Suppressor macrophage treated with lipopolysaccharide for 4 hours (primary cell): Measurements from ENCODE around the gene OR1F1.
A peak's percentile ranks its signal among the peaks of the same experiment; 100 is the strongest.
"Not testable (repeated sequence)": the region's sequence is repeated elsewhere in the genome, so short reads cannot be mapped to it uniquely, and the experiment has no call there.

Experiments
- DNase-seq: peaks from one replicate; pipeline ENCODE4 v3.0.0-alpha.2; 2020

OR1F1 gene

GRCh38 chr16:3175157-3176093, 12.6 kb upstream of the OR1F1 start:
- no peak for DNase-seq

DNA sequence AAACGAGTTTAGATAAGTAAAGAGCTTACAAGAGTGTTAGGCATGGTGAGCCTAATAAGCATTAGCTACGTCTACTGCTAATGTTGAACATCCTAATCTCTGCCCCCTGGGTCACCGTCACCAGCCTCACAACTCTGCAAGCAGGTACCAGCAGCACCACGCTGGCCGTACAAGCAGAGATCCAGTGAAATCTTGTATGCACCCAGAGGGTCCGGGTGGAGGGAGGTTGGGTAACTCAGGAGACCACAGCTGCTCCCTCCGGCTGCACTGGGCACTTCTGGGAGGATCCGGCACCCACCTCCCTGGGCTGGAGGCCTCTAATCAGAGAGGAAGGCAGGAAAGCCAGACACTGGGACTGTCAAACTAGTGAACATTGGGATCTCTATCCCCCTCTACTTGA, 8.4 kb upstream of the OR1F1 start:
- no peak for DNase-seq

DNA sequence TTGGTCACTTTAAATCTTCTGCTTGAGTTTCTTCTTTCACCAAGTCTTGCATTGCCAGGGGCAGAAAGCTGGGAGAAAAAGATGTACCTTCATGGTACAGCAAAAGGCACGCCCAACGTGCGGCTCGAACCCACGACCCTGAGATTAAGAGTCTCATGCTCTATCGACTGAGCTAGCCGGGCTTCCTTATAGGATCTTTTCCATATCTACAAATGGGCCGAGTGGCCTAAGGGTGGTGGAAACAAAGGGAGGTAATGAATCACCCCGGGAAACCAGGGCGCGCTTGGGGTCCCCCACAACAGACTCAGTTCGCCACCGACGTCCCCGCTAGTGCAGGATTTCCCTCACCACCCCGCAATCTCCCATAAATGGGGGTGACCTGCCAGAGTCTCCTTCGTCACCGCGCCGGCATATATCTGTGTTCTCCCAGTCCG, 7.5 kb upstream of the OR1F1 start:
- no peak for DNase-seq

DNA sequence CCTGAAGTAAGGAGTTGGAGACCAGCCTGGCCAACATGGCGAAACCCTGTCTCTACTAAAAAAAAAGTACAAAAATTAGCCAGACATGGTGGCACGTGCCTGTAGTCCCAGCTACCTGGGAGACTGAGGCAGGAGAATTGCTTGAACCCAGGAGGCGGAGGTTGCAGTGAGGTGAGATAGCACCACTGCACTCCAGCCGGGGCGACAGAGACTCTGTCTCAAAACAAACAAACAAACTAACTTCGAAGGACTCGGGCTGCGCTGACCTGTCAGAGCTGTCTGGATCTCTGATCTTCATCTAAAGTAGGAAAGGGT, 5.8 kb upstream of the OR1F1 start:
- not testable (repeated sequence) for DNase-seq

- peak; percentile 71 for DNase-seq
Observed at GRCh38 chr16:3182608-3183444, 5.2 kb upstream of the OR1F1 start.

GRCh38 chr16:3183445-3184139, 4.4 kb upstream of the OR1F1 start:
- DNase-seq: no peak

DNA sequence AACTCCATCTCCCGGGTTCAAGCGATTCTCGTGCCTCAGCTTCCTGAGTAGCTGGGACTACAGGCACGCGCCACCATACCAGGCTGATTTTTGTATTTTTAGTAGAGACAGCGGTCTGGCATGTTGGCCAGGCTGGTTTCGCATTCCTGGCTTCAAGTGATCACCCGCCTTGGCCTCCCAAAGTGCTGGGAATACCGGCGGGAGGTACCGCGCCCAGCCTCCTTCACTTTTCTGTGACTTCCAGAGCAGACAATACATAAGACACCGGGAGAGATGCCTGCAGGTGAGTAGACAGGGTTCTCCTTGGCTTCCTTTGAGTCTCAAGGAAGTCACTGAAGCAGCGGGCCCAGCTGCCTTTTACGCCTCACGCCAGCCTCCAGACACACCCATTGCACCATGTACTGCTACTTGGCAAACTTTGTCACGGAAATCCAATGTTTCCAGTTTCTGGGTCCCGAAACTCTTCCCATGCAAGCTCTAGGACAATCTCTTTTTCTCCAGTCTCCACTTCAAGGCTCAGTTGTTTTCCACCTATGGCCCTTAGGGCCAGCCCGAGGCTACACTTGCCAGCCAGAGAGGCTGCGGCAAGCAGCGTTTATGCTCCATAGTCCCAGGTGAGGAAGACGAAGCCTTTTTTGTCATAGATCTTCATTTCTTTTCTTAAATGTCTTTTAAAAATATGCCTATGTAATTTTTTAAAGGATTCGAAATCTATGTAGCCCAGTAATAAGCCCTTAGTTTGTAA, 886 bp upstream of the OR1F1 start:
- DNase-seq: no peak

DNA sequence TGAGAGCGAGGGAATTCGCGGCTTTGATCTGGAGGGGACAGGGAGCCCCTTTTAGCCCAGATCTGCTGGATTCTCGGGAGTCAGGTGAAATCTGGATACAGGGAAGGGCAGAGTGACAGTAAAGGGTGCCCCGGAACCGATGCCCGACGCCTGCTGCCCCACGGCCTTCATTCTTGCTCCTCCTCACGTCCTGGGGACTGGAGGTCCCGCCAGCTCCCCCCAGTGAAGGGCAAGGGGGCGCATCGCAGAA, 596 bp downstream of the OR1F1 start:
- DNase-seq: no peak

GRCh38 chr16:3188925-3189825, 1.2 kb downstream of the OR1F1 start:
- peak; percentile 47 for DNase-seq

DNA sequence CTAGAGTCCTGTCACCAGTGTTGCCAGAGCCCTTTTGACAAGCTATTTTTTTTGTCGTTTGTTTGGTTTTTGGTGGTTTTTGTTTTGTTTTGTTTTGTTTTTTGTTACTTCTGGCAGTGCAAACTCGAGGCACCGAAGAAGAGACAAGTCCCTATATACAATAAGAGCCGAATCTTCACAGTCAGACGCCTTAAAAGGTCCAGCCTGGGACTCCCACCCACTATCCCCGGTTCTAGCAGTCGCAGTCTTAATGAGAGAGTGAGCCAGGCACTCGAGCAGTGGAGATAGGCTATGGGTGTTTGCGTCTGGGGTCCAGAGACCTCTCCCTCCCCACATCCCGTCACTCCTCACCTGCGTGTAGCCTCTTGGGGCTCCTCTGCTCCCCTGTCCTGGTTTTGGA, 1.9 kb downstream of the OR1F1 start:
- DNase-seq: no peak

DNA sequence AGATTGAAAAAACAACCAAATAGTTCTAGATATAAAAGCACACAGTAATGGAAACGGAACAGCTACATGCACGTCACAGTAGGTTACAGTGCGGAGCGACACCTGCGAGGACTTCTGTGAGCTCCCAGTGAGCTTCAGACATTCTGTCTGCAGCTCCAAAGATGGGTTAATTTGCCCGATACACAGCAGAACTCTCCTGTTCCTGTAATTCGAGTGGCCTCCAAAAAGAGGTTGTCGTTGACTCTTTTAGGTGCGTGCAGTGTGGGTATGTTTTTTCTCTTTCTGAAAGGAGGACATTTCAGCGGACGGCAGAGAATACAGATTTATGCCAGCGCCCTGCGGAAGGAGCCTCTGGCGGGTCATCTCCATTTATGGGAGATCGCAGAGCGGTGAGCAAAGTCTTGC, 2.9 kb downstream of the OR1F1 start:
- no peak for DNase-seq

GRCh38 chr16:3192476-3193019, 4.5 kb downstream of the OR1F1 start:
- DNase-seq: no peak

GRCh38 chr16:3193221-3194212, 5.5 kb downstream of the OR1F1 start:
- DNase-seq: no peak

- DNase-seq: no peak
Observed at GRCh38 chr16:3194792-3195191, 6.8 kb downstream of the OR1F1 start.

- DNase-seq: no peak
Observed at GRCh38 chr16:3195975-3196374, 8.0 kb downstream of the OR1F1 start.

GRCh38 chr16:3197694-3198333, 9.8 kb downstream of the OR1F1 start:
- DNase-seq: not testable (repeated sequence)

GRCh38 chr16:3198334-3199072, 10.5 kb downstream of the OR1F1 start:
- DNase-seq: no peak

DNA sequence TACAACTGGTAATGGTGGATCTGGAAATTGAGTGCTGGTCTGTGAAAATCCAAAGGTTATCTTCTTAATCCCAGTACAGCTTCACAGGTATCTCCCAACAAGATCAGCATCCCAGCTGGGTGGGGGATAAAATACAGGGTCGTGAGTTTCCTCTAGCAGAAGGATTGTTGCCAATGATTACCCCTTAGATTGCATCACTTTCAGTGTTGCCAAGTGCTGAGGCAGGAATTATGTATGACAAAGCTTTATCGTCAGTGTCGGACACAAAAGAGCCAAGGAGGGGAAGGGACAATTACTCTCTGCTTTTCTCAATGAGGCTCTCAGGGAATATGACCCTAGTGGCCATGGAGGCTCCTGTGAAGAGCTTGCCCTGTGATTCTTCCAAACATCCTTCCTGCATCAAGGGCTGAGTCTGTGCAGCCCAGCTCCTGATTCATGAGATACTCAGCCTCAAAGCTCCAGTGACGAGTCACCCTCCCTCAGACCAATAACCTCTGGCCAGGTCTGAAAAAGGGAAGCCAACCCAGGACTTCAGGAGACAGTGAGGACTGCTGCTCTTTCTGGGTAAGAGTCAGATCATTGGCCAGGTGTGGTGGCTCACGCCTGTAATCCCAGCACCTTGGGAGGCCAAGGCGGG, 15.0 kb downstream of the OR1F1 start:
- DNase-seq: no peak
